Suppressor macrophage treated with lipopolysaccharide for 1 hour (primary cell): ENCODE results near the gene EYA3.

Source experiments
- DNase-seq, 3 donors: peaks; one replicate each; pipeline ENCODE4 v3.0.0-alpha.2; 2020 to 2022

The EYA3 gene

DNA sequence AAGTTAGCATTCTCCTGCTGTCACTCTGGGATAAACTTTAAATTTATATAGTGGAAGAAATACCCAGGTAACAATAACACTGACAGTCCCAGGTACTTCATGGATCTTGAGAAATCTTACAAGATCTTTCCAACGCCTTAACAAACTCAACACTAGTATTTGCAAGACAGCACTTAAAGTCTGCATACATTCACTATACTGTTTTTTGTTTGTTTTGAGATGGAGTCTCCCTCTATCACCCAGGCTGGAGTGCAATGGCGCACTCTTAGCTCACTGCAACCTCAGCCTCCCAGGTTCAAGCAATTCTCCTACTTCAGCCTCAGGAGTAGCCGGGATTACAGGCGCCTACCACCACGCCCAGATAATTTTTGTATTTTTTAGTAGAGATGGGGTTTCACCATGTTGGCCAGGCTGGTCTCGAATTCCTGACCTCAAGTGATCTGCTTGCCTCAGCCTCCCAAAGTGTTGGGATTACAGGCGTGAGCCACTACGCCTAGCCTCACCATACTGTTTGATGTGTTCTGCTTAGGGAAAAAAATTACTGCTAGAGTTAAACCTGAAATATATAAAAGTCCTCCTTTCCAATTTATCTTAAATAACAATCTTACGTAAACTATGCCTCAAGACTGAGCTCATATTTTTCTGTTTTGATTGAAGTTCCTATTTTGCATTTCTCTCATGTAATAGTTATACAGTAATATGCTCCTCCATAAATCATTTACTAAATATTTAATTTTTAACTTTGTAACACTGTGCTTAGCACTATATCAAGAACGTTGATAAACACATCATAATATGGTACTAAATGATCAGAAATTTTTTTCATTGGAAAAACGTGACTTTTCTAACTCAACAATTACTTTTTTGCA, 17.5 kb downstream of the EYA3 start:
- DNase-seq = no peak

DNA sequence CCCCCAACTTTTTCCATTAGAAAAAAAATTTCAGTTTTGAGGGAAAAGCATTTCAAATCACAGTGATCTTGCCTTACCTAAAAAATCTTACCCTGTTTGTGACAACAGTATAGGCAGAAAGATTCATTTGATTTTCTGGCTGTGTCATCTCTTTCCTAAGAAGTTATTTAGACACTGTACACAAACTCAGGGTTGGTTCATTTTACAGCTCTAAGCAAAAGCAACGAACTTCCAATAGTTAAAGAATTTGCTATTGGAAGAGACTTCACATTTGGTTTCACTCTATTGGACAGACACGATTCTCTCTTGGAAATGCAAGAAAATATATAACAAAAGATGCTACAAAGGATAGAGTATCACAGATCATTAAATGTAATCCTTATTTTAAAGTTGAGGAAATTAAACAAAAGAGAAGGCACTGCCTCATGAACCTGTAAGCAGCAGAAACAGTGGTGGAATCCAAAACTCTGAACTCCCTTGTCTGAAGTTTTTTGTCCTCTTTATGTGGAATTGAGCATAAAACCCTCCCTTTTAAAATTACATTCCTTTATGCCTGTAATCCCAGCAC, 20.8 kb downstream of the EYA3 start:
- no peak for DNase-seq

DNA sequence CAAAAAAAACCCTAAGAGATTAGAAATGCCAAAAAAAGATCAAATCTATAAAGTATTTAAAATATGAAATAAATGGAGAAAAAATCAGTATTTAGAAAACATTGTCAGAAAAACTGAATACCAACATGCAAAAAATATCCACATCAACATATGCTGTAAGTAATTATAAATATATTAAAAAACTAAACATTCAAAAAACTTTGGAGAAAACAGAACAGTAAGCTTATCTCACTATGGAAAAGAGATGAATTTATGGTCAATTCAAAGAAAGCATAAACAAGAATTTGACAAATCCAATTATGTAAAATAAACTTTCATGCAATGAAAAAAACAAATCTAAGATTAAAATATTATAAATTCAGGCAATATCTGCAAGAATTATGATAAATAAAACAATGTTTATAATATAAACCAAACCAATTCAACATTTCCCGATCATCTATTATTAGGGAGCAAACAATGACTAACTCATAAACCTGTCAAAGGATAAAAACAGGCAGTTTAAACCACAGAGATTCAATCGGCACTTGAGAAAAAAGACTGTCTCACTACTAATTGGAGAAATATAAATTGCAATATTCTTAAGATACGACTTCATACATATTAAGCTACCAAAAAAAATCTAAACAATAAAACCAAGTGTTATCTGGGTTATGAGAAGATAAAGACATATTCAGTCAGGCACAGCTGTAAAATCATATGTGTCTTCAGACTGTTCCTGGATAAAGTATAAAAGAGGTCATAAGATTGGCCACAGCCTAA, 21.8 kb downstream of the EYA3 start:
- DNase-seq = no peak

DNA sequence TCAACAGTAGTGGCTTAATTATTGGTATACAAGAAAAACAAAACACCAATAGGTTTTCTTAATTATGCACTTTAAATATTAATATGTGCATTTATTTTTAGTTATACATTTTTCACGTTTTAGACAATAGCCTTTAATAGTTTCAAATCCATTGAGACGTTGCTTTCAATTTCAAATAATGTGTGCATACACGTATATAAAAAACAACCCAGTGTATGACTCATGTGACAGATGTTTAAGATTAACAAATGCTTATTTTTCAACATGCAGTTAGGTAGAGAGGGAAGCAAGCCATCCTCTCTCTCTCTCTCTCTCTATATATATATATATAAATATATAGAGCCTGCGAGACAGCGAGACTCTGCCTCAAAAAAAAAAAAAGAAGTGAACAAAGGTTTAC, 24.3 kb downstream of the EYA3 start:
- peak; percentile 15 to 62 (median 49) for DNase-seq

DNA sequence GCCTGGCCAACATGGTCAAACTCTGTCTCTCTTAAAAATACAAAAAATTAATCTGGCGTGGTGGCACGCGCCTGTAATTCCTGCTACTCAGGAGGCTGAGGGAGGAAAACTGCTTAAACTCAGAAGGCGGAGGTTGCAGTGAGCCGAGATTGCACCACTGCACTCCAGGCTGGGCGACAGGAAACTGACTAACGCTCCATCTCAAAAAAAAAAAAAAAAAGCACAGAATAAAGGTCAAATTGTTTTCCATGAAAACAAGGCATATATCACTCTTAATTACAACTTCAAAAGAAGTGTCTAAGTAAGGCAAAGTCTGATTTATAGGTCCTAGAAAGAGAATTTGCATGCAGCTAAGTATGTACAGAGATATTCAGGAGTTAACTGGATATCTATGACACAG, 25.6 kb downstream of the EYA3 start:
- DNase-seq = peak; percentile 67 to 78 (median 73)

DNA sequence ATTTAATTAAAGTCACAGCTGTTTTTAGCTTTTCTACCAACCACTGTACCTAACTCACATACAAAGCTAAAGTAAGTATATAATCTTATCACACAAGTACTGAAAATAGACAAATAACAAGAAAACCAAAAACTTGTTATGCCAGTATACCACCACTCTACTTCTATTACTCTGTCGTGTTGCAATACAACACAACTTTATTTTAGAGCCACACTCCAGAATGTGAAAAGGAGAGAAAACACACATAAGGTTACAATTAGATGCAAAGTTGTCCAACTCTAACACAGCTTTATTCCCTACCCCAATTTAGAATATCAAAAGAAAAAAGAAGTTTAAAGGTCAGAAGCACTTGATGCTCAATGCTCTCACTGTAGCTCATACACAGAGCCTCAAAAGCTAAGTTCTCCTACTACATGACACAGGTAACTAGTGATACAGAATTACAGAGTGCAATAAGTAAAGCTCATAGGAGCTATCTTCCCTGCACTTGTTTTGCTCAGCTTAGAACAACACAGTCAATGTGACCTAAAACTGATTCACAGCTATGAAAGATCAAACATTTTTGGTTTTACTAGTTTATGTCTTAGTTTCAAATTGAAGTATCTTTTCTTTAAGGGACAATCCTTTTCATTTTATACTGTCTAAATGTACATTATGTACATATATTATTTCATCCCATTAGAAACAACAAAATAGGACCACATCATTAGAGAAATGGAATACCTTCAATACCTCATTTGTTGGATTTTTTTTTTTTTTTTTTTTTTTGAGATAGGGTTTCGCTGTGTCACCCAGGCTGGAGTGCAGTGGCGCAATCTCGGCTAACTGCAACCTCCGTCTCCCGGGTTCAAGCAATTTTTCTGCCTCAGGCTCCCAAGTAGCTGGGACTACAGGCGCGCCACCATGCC, 29.2 kb downstream of the EYA3 start:
- DNase-seq = no peak

DNA sequence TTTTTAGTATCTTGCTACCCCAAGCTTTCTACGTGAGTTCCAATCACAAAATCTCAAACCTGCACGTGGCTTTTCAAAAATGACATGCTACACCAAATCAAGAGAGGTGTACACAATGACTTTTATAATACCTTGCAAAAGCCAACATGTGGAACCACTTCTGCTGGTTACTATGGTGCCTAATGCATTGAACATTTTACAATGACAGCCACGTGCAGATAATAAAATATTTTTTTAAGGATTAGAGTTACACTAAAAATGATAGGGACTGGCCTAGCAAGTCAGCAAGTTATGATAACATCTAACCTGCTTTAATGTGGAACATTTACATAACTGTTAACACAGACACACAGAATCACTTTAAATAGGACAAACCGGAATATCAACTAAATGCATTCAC, 30.2 kb downstream of the EYA3 start:
- DNase-seq = no peak

DNA sequence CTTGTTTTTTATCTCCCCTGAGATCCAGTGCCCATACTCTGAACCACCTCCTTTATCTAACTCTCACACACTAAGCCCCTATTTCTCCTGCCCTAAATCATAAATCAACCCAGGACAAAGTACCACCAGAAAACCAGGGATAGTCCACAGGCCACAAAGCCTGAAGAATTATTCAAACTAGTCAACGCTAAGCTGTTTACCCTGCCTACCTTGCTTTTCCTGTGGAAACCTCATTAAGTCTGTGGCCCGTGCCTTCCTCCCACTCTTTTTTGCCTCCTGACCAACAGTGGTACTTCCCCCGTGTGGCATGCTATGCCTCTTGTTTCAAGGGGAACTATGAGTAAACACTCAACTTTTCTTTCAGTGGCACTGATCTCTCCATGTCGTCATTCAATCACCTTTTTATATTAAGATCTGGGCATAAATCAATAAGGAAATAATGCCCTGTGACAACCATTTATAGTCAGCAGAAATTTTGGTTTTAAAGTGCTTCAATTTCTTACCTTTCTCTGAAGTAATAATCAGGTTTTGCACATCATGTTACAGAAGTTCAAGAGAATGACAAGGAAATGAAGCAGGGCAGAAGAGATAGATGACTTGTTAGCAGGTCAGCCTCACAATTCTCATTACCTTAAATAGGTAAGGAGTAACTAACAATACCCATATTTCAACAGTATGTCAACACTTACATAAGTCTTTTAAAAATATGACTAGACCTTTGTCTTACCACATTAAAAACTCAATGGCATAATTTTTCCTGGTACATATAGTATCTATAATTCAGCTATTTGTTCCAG, 32.1 kb downstream of the EYA3 start:
- peak; percentile 78 to 82 (median 81) for DNase-seq

DNA sequence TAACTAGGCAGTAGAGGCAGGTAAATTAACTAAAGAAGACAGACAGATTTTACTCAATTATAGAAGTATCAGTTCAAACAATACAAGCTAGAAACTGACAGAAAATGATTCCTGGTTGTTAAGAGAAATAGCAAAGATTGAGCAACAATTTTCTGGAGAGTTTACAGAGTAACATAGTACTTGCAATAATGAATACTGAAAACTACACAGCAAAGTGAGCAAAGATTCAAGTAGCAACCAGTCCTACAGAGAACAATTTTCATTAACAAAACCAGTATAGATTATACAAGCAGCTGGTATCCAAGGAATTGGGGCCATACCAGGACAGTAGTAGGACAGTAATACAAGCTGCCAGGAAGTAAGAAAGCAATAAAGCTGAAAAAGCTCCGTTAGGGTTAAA, 37.6 kb downstream of the EYA3 start:
- DNase-seq = no peak

DNA sequence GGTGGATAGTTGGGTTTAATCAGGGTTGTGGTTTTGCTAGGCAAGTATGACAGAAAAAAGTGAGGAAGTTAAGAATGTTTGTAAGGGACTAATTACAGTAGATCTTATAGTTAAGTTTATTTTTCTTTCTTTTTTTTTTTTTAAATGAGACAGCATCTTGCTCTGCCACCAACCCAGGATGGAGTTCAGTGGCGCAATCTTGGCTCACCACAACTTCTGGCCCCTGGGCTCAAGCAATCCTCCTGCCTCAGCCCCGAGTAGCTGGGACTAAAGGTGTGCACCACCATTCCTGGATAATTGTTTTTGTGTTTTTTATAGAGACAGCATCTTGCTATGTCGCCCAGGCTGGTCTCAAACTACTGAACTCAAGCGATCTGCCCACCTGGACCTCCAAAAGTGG, 41.7 kb downstream of the EYA3 start:
- no peak for DNase-seq

DNA sequence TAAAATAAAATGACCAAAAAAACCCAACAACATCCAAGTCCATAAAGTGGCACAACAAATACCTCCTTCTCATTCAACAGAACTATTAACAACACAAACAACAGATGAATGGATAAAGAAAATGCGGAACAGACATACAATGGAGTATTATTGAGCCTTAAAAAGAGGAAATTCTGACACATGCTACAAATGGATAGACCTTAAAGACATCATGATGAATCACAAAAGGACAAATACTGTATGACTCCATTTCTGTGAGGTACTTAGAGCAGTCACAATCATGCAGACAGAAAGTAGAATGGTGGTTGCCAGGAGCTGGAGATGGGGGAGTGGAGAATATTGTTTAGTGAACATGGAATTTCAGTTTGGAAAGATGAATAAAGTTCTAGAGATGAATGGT, 42.6 kb downstream of the EYA3 start:
- peak; percentile 12 to 55 (median 50) for DNase-seq

DNA sequence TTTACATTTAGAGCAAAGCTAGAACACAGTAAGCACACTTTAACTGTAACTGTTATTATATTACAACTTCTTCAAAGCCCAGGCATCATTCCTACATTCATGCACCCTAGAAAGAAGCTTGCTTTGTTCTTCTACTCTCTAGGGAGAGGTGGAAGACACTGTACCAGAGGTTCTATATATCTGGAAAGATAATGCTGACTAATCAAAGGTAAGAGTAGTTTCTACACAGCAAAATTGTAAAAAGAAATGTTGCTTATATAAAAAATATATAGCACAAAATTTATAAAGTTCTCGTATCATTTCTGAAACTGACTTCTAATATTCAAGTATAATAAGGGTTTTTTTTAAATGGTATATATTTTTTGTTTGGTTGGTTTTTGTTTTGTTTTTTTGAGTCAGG, 44.0 kb downstream of the EYA3 start:
- no peak for DNase-seq

DNA sequence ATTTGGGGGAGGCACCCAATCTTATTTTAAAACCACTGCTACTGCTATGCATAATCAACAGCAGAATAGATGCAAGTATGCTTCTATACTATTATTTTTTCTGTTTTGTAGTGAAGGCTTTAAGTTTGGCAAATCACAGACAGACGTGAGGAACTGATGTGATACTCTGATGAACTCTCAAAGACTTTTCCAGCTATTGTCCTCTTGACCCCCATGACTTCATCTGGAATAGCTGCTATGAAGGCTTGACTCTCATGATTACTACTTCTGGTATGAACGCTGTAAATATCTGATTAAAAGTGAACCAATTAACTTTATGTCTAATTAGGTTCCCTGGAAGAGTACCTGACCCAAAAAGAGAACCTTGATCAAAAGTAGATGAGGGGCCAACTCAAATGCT, 49.1 kb downstream of the EYA3 start:
- no peak for DNase-seq

DNA sequence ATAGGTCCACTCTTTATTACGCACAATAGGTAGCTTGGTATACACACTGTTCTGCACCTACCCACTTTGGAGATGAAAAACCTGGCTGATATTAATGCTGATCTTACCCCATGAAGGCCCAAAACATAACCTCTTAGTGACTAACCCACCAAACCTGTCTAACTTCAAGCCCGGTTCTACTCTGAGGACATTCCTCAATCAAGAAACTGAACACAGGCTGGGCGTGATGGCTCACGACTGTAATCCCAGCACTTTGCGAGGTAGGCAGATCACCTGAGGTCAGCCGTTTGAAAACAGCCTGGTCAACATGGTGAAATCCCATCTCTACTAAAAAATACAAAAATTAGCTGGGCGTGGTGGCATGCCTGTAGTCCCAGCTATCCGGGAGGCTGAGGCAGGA, 50.5 kb downstream of the EYA3 start:
- no peak for DNase-seq

DNA sequence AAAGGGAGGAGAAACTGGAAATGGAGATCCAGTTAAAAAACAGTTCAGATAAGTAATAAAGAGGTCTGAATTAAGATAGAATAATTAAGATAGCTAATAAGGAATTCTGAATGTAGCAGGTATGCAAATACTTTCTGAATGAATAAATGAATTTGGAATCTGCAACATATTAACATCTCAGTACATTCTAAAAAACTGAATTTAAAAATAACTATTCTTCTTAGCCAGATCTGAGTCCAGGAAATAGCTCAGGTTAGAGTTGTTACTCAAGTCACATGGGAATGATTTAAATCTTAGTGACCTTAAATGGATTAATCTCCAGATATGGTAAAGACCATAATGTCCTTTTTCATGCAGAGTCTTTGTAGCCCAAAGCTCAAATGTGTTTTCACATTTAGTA, 51.2 kb downstream of the EYA3 start:
- no peak for DNase-seq

DNA sequence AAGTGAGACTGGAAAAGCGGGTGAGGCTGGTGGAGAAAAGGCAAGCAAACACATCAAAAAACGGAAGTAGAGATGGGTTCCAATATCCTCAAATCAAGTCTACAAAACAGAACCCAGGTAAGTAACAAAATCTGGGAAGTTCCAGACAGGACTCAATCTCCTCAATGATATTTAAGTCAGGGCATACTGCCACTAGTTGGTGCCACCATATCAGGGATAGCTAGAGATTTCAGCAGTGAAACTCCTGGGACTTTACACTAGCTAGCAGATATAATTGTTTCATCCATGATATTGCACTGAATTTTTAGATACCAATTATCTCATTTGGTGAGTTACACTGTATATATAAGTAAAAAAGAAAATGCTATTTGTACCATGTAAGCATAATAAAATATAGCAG, 52.0 kb downstream of the EYA3 start:
- peak in 2 of 3 donors; percentile 3 to 11 for DNase-seq

DNA sequence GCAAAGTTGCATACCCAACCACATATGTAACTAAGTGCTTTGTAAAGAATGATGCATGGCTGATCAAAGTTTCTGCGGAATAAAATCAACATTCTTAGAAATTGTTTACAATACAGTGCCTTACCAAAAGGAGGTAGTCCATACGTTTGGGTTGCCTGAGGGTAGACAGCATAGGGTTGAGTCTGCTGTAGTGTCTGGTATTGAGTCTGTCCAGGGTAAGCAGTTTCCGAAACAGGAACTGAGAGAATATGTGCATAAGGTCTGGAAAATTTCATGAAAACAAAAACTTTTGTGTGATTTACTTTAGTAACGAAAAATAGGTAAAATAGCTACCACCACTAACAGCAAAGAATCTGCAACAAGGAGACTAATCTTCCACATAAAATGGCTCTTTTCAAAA, 53.0 kb downstream of the EYA3 start:
- DNase-seq = no peak

DNA sequence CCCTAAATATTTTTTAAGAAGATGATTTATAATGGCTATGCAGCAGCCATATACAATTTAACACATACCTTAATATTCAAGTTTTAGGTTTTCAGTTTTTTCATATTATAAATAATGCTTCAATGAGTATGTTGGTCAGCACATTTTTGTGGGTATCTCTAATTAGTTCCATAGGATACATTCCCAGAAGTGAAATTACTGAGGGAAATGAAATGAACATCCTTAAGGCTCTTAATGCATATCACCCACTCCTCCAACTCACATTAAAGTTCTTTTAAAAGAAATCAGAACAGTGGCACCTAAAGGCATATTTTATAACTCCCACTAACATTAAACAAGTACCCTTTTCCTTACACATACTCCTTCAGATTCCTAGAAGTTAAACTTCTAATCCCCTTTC, 56.1 kb downstream of the EYA3 start:
- no peak for DNase-seq

DNA sequence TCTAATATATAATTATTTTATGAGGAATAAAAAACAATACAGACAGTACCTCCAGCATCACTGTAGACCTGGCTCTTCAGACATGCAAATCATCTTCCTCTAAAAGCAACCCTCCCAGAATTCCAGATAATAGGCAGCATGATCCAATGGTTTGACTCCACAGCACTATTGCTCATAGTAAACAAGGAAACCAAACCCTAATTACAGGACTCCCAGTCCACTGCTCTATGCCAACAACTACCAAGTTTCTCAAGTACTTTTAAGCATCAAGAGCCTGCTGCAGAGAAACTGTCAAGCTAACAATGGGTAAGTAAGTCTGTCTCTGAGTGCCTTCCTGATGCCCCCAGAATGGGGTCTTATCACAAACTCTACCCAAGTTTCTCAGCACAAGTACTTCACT, 57.2 kb downstream of the EYA3 start:
- DNase-seq = no peak

DNA sequence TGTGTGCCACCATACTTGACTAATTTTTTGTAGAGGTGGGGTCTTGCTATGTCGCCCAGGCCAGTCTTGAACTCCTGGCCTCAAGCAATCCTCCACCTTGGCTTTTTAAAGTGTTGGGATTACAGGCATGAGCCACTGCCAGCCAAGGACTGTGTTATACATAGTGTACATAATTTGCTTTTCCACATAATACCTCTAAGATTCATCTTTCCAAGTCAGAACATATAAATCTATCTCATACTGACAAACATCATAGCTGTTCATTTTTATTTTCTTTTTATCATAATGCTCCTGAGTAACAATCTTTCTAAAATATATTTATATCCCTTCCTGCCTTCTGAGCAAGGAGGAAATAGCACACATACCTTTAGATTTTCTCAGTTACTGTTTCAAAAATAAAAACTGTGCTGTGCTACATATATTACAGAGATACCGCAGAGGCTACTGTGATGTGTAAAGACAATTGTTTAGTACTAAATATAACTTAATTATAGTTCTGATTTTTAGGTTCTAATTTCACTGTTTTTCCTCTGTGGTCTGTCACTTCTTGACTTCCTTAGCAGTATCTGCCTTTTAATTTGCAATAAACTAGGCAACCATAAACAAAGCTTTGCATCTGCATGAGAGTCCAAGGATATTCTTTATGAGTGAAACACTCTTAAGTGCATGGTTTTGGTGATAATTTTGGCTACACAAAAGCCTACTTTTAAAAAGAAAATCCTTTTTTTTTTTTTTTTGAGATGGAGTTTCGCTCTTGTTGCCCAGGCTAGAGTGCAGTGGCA, 59.3 kb downstream of the EYA3 start:
- no peak for DNase-seq

DNA sequence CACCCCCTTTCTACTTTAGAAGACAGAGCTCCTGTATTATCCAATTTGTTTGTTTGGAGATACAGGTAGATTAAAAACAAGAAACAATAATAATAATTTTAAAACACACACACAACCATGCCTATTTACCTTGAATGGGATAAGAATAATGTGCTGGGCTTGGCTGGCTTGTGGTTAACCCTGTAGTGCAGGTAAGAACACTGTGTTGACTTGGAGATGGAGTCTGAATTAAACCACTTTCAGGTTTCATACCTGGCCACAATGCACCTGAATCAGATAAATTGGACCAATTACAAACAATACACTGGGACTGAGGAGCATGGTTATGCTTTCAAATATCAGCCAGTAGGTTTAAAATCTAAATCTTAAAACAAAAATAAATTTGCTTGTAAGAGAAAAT, 60.8 kb downstream of the EYA3 start:
- no peak for DNase-seq
